ENCODE data around the gene MYBPC3. TPM values are rescaled to one million over a fixed set of nuclear protein-coding genes. Genes with fewer than 3 reads are reported as not detected.

The MYBPC3 gene
- total RNA-seq, 4 donors from 2014 or later, result 0.21 to 0.60 TPM; not detected in 2

DNA sequence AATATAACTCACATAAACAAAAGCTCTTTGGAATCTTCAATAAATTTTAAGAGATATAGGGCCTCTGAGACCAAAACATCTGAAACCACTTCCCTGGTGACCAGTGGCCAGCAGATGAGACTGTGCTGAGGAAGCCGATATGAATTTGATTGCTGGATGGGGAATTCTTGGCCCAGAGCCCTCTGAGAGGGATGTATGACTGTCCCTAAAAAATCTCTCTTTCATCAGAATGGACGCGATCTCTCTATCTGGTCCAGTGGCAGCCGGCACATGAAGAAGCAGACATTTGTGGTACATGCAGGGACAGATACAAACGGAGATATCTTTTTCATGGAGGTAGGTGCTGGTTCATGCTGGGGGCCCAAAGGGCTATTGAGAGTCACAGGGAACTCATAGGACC, 37.5 kb downstream of the MYBPC3 start:
- WGBS, 2 donors, result 79 to 86% methylated on average over 5 of the region's 5 CpGs
- H3K36me3 ChIP-seq, result peaks cover 0 to 92% (median 29%) of the 10 kb centered on the region in 3 donors

DNA sequence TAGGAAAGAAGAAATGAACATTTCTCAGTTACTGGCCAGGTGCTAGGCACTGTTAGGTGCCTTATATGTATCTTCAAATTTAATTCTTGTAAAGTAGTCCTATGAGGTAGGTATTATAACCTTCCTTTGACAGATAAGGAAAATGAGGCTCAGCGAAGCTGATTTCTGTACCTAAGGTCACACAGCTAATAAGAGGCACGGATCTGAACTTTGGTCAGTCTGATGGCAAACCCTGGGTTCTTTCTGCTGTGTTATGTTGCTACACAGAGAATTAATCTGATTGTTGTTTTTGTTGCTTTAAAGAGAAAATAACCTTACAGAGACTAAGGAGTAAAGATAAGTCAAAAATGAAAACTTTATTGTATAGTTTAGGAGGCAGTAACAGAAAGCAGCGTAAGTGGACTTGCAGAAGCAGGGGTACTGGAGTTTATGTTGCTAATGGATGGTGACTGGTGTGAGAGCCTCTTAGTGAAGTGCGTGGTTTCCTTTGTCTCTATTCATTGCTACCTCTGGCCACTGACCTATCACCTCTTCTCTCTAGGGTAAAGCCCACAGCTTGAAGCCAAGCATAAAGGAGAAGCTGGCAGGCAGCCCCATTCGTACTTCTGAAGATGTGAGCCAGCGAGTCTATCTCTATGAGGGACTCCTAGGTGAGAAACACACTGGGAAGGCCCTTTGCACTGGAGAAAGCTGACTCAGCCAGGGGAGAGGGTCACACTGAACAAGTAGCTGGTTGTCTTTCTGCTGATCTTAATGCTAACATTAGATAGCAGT, 44.3 kb downstream of the MYBPC3 start:
- peaks cover 0 to 3% (median 0%) of the 10 kb centered on the region in 4 donors for H3K9me3 ChIP-seq
- H3K4me1 ChIP-seq, result peaks cover 0 to 16% (median 0%) of the 10 kb centered on the region in 4 donors
- peaks cover 3 to 100% (median 58%) of the 10 kb centered on the region in 3 donors for H3K36me3 ChIP-seq
- WGBS, 2 donors, result 76 to 86% methylated on average over 6 of the region's 6 CpGs
- H3K4me3 ChIP-seq, result no peak overlapping the region
- TF ChIP-seq POLR2A (IDR thresholded peaks at IDR 0.05) (no peak), EP300 (IDR thresholded peaks at IDR 0.05) (no peak), CTCF (IDR thresholded peaks at IDR 0.05) (no peak)
- no peak for DNase-seq (ENCODE audit: low spot score in 2 of 2)
- no peak overlapping the region for H3K27ac ChIP-seq
- no peaks in the 10 kb centered on the region for H3K27me3 ChIP-seq

More for the DNA sequence above, 37.5 kb downstream of the MYBPC3 start:
- Histone ChIP-seq H3K9me3 (no peaks in the 10 kb centered on the region), H3K4me1 (no peaks in the 10 kb centered on the region), H3K27me3 (no peaks in the 10 kb centered on the region), H3K27ac (no peak overlapping the region), H3K4me3 (no peak overlapping the region)
- TF ChIP-seq EP300 (IDR thresholded peaks at IDR 0.05), result no peak
- TF ChIP-seq CTCF (IDR thresholded peaks at IDR 0.05), result no peak
- no peak for TF ChIP-seq POLR2A (IDR thresholded peaks at IDR 0.05)
- no peak for DNase-seq (ENCODE audit: low spot score in 2 of 2)

GRCh38 chr11:47306484-47306844, 46.0 kb downstream of the MYBPC3 start:
- H3K4me3 ChIP-seq, result no peak overlapping the region
- peaks cover 0 to 14% (median 3%) of the 10 kb centered on the region in 4 donors for H3K9me3 ChIP-seq
- TF ChIP-seq POLR2A (IDR thresholded peaks at IDR 0.05) (no peak), EP300 (IDR thresholded peaks at IDR 0.05) (no peak), CTCF (IDR thresholded peaks at IDR 0.05) (no peak)
- H3K27ac ChIP-seq, result peak overlapping the region in 3 of 4 donors; percentile 37 to 81 (median 69)
- 40 to 79% methylated on average over 1 of the region's 1 CpG for WGBS, 2 donors
- no peaks in the 10 kb centered on the region for H3K27me3 ChIP-seq
- no peak for DNase-seq (ENCODE audit: low spot score in 2 of 2)
- H3K4me1 ChIP-seq, result peaks cover 0 to 16% (median 0%) of the 10 kb centered on the region in 4 donors
- peaks cover 3 to 100% (median 62%) of the 10 kb centered on the region in 3 donors for H3K36me3 ChIP-seq

- no peaks in the 10 kb centered on the region for H3K27me3 ChIP-seq
- no peak for DNase-seq (ENCODE audit: low spot score in 2 of 2)
- no peak overlapping the region for H3K4me3 ChIP-seq
- H3K36me3 ChIP-seq, result peaks cover 3 to 100% (median 58%) of the 10 kb centered on the region in 3 donors
- peaks cover 0 to 14% (median 3%) of the 10 kb centered on the region in 4 donors for H3K9me3 ChIP-seq
- TF ChIP-seq CTCF (IDR thresholded peaks at IDR 0.05), result no peak
- no peak for TF ChIP-seq EP300 (IDR thresholded peaks at IDR 0.05)
- TF ChIP-seq POLR2A (IDR thresholded peaks at IDR 0.05), result no peak
- 63 to 73% methylated on average over 2 to 3 of the region's 3 CpGs for WGBS, 2 donors
- H3K4me1 ChIP-seq, result peaks cover 0 to 16% (median 0%) of the 10 kb centered on the region in 4 donors
- H3K27ac ChIP-seq, result peak overlapping the region in 3 of 4 donors; percentile 37 to 81 (median 69)
Observed at GRCh38 chr11:47305734-47306483, 46.6 kb downstream of the MYBPC3 start.

DNA sequence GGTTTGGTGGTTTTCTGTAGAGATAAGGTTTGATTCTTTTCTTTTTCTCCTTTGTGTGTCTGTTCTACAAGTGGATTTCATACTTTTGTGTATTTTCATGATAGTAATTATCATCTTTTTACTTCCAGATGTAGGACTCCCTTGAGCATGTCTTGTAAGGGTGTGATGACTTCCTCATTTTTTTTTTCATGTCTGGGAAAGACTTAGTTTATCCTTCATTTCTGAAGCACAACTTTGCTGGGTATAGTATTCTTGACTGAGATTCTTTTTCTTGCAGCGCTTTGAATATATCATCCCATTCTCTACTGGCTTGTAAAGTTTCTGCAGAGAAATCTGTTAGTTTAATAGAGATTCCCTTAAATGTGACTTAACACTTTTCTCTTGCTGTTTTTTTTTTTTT, 49.6 kb downstream of the MYBPC3 start:
- Histone ChIP-seq H3K27me3 (no peaks in the 10 kb centered on the region), H3K36me3 (peaks cover 0 to 100% (median 53%) of the 10 kb centered on the region in 3 donors), H3K4me3 (no peak overlapping the region), H3K4me1 (peaks cover 0 to 16% (median 0%) of the 10 kb centered on the region in 4 donors), H3K27ac (no peak overlapping the region), H3K9me3 (peaks cover 0 to 37% (median 7%) of the 10 kb centered on the region in 4 donors)
- no peak for TF ChIP-seq CTCF (IDR thresholded peaks at IDR 0.05)
- no peak for TF ChIP-seq POLR2A (IDR thresholded peaks at IDR 0.05)
- TF ChIP-seq EP300 (IDR thresholded peaks at IDR 0.05), result no peak
- DNase-seq (ENCODE audit: low spot score in 2 of 2), result no peak
- WGBS, 2 donors, result 95 to 100% methylated on average over 1 of the region's 1 CpG

Data from tibial nerve (tissue), 4 donors.